Measurements from ENCODE around the gene TSC22D2.
A peak's percentile ranks its signal among the peaks of the same experiment; 100 is the strongest.

TSC22D2 gene

DNA sequence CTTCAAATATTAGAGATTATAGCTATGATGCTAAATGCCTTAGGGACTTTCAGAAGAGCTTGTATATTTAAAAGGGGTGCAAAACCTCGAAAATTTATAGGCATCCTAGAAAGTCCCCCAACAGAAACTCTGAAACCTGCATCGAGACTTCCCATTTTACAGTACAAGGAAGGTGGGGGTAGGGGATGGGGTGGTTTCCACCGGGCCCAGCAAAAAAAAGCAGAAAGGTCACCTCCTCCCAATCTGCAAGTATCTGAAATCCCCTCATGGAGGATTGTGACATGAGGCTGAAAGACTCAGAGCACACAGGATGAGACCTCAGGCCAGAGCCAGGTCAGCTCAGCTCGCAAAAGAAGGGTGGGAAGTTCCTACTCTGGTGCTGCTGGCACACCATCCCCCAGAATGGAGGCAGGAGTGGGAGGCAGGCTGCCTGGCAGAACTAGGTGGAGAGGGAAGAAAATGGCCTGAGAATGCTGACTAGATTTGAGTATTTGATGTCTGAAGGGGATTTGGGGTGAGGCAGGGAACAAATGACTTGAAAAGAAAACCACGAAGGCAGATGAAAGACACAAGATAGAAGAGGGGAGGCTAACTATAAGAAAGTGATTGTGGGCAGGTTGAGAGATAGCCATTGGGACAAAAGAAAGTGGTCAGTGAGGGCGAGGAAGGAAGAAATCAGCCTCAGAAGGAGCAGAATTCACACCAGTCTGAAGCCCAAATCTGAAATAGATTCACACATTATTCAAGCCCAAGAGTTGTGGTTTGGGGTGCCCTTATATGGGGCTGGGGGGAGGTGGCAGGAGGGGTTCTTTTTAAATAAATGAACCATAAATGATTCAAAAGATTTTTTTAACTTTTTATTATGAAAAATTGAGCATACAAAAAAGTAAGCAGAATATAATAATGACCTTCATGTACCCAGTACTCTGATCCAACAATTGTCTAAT is 22.5 kb upstream of the TSC22D2 start:
- DNase-seq = no peak

DNA sequence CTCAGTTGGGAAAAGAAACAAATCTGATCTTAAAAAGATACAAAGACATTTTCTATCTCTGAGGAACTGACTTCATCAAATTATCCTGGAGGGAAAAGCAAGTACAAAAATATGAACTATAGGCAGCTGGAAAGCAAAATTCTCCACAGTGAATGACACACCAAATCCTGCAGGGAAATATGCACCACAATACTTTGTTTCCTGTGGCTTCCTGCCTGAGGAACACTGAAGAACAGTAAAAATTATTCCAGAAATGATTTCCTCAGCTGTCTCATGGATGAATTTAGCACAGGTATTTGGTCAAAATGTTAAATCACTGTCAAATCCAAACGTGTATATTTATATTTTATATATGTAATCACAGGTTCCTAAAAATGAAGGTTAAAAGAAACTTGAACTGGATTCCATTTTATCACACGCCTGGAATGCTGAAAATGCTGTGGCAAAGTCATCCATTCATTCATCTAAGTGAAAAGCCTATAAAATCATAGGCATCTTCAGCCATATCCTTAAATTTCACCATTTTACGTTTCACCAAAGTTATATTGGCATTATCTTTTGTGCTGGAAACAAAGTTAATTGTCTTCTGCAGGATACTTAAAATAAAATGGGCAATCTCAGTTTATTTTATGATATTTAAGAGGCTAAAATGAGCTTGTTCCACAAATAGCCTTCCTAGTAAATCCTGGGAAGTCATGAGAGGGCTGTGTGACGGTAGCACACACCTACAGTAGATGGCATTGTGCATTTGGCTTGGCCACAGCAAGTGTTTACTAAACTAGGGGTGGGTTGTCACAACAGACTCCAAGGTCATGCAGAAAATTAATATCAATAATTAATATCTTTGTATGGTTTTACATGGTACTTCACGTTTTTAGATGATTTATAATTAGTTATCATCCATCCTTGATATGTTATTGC is 19.3 kb upstream of the TSC22D2 start:
- no peak for DNase-seq

DNA sequence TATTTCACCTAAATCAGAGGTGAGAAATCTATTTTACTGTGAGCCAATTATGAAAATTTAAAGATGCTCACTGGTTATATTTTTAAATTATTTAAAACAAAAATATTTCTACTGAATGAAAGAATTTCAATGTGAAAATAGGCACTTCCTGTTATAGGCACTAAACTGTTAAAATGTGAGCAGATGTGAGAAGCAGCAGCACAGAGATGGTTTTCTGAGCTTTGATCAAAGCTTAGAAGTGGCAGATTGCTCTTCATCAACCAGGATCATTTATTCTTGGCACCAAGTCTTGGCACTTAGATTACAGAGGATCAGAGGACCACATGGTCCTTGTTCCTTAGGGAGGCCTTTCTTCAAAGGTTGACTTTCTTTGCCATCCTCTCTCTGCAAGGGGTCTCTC is 18.0 kb upstream of the TSC22D2 start:
- no peak for DNase-seq

DNA sequence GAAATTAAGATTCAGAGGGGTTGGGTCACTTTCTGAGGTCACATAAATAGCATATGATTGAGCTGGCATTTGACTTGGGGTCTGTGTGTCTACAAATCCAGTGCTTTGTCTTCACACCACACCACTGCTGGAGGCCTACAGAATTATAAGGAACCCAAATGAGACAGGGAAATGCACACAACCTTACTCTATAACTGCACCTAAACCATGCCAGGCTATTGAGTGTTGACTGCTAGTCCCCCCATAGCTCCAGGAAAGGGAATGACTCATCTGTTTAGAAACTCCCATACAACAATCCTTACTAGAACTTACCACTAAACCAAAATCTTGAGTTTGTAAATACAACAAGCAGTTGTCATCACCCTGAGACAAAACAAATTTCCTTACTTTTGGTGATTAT is 16.9 kb upstream of the TSC22D2 start:
- no peak for DNase-seq

DNA sequence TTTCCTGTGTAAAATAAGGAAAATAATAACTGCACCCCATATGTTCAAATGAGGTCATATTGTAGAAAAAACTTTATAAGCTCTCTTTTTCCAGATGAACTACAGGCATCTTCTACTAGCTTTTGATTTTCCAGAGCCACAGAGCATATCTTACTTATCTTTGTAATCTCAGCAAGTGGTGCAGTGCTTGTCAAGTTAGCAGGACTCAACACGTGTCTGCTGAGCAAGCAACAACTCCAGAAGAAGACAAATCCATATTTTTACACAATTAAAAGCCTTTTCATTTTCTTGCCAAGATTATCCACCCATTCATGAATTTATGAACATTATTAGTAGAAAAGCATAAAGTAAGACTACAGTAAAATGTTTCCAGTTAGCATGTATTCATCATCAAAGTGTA is 14.4 kb upstream of the TSC22D2 start:
- DNase-seq = no peak

DNA sequence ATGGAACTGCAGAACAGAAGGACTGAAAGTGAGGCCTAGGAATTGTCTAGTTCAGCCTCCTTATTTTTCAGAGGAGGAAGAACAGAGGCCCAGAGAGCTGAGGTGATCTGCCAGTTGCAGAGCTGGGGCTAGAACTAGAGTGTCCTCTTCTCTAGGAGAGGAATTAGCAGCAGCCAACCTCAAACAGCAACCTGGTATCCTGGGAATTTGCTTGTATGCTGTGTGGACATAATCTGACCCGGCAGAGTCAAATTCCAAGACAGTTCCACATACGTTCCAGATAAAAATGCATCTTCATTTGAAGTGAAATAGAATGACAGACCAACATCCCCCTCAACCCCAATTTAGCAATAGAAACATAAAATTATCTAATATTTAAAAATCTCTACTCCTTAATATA is 13.5 kb upstream of the TSC22D2 start:
- no peak for DNase-seq

DNA sequence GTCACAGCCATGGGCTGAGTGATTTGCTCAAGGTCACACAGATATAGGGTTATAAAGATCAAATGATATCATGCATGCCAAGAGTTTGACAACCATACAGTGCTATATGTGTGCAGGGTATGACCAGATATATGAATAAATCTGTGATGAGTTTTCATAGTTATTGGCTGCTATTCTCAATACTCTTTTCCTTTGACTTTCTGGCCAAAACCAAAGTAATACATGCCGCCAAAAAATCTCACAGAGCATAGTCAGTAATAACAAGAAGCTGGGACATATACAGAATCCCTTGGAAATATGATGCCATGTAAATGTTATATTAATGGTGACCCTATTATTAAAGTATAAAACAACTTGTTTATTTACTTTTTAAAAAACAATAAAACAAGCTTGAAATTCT is 11.6 kb upstream of the TSC22D2 start:
- no peak for DNase-seq

DNA sequence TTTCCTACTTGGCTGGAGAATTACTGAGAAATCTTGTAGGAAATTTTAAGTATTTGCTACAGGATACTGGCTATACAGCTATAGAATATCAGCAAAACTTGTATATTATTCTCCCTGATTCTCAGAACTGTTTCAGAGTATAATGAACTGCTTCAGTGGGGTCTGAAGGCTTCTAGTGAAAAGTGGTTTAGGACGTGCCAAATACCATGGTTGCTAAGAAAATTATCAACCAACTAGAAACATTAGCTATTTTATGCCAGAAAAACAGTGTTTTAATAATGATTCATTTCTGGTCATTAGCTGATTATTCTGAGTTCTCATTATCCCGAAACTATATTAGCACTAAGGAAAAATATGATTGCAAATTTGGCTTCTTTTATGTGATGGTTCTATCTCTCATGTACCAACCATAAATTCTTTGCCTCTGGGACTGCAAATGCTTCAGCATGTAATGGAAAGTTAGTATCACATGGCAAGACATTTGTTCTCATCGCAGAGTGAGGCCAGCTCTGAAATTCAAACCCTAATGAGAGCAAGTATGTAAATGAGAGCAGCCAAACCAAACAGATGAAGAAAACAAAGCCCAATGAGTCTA is 11.0 kb upstream of the TSC22D2 start:
- no peak for DNase-seq

DNA sequence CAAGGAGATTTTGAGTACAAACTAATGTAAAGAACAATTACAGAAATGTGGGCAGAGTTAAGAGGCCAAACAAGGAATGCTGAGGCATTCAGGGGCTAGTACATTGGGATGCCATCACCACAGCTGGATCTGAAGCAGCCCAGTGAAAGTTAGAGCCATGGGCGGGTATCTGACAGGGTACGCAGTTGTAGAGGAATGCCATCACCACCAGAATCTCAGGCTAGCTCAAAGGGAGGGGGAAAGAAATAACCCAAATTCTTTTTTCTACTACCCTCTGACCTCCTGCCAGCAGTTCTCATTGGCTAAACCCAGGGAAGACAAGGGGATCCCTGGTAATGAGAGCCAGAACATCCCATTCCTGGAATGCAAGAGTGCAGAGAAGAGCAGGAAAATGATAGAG is 9.0 kb upstream of the TSC22D2 start:
- DNase-seq = no peak

DNA sequence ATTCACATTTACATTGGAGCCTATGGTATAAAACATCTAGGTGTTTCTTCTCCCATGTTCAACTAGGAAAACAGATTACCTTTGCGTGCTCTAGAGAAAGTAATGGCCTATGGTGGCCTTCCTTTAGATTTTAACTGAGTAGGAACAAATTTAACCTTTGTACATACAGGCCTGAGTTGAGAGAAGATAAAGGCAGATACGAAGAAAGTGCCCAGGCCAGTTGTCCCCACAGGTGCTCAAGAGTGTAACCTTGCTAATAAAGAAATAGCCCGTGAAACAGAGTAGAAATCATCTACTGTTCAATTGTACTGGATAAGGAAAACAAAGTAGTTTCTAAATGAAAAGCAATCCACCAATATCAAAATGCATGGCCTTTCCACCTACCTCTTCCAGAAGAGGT is 6.8 kb upstream of the TSC22D2 start:
- no peak for DNase-seq

DNA sequence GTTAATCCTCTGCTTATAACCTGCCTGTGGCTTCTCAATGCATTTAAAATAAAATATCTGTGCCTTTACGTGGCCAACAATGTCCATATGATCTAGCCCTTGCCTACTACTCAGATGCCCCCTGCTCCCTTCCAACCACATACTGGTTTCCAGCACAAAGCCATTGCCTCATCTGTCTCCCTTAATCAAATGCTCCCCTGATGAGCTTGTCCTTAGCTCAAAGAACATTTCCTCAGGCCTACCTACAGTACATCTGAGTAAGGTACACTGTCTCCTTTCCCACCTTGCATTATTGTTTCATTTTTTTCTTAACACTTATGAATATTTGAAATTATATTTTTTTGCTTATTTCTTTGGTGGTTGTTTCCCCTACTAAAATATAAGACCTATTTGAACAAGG is 5.9 kb upstream of the TSC22D2 start:
- no peak for DNase-seq

DNA sequence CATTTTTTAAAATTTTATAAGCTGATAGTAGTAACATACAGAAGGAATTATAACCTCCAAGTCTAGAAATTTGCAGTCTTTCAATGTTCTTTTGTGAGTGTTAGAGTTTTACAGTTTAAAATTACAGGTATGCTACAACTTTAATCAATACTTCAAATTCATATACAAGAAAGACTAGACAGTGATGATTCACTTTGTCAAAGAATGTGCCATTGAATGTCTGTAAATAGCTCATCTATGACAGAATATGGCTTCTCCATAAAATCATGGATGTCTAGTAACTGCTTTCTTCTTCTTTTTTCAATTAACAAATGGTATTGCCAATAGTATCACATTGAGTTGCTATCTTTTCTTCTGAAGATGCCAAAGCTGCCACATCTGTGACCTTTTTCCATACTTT is 4.1 kb upstream of the TSC22D2 start:
- no peak for DNase-seq

DNA sequence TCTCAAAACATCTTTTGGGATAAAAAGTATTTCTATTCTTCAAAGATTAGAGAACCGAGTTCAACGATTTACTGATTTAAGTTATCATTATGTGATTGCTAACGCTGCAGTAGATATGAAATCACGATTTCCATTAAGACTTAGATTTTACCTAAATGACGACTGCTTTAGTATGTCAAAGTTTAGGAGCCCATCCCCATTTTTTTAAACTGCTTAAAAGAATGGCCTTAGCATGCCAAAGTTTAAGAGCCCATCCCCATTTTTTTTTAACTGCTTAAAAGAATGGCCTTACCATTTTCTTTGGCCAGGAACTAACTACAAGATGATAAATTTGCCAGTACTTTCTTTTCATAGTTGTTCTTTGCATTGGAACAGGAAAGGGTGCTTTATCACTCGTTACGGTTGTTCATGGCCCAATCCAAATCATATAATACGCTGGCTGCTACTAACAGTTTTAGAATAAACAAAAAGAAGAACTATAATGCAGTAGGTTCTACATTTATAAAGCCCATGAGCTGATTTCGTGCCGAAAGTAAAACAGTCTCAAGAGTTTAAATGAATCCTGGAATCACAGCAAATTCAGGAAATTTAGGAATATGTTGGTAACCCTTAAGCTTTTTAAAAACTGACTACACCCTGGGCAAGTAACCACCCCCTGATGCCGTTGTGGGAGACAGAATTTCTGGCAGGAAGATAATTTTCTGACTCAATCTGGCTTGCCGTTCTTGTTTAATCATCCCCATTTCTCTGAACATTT is 869 bp upstream of the TSC22D2 start:
- DNase-seq = peak in 1 of 5 experiments; percentile 7

DNA sequence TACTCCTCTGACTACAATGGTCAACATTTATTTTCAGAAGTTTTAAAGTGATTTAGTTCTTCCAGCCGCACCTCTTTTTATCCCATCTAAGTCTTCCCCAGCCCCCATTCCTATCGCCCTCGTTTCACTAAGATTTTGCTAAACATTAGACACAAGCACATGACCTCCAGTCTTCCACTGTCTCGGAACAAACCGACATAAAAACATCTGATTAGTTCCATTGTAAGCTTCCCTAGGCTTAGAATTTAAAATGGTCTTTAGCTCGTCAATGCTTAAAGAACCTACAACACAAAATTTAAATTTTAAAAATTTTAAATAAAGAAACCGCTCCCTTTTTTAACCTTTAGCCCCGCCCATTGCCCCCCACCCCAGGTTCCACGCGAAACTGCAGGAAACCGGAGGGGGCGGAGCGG is 284 bp upstream of the TSC22D2 start:
- DNase-seq = no peak

DNA sequence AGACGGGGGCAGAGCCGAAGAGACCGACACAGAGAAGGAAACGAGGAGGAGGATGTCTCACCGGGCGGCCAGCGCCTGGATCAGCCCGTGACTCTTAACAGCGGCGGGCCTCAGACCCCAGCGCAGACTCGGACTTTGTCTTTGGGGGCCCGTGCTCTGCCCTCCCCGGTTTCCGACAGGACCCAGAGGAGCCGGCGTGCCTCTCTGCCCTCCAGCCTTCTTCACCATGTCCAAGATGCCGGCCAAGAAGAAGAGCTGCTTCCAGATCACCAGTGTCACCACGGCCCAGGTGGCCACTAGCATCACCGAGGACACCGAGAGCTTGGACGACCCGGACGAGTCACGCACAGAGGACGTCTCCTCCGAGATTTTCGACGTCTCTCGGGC is 1.0 kb downstream of the TSC22D2 start:
- DNase-seq = no peak

DNA sequence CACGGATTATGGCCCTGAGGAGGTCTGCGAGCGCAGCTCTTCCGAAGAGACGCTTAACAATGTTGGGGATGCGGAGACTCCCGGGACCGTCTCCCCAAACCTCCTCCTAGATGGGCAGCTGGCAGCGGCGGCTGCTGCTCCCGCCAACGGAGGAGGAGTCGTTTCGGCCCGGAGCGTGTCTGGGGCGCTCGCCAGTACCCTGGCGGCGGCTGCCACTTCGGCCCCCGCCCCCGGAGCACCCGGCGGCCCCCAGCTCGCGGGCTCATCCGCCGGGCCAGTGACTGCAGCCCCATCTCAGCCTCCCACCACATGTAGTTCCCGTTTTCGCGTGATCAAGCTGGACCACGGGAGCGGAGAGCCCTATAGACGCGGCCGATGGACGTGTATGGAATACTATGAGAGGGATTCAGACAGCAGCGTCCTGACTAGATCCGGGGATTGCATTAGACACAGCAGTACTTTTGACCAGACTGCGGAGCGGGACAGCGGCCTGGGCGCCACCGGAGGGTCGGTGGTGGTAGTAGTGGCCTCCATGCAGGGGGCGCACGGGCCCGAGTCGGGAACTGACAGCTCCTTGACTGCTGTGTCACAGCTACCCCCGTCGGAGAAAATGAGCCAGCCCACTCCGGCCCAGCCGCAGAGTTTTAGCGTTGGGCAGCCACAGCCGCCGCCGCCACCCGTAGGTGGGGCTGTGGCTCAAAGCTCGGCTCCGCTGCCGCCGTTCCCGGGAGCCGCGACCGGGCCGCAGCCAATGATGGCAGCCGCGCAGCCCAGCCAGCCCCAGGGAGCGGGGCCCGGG is 1.6 kb downstream of the TSC22D2 start:
- DNase-seq = peak; percentile 32 to 72 (median 55)

DNA sequence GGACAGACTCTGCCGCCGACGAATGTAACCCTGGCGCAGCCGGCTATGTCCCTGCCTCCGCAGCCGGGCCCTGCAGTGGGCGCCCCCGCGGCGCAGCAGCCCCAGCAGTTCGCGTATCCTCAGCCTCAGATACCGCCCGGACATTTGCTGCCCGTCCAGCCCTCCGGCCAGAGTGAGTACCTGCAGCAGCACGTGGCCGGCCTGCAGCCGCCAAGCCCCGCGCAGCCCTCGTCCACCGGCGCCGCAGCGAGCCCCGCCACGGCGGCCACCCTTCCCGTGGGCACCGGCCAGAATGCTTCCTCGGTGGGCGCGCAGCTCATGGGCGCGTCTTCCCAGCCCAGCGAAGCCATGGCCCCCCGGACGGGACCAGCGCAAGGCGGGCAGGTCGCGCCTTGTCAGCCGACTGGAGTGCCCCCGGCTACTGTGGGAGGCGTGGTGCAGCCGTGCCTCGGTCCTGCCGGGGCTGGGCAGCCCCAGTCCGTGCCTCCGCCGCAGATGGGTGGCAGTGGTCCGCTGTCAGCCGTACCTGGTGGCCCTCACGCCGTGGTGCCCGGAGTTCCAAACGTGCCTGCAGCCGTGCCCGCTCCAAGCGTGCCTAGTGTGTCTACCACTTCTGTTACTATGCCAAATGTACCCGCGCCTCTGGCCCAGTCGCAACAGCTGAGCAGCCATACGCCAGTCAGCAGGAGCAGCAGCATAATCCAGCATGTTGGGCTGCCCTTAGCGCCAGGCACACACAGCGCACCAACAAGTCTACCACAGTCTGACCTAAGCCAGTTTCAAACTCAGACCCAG is 2.4 kb downstream of the TSC22D2 start:
- DNase-seq = peak in 3 of 5 experiments; percentile 7 to 55 (median 15)

DNA sequence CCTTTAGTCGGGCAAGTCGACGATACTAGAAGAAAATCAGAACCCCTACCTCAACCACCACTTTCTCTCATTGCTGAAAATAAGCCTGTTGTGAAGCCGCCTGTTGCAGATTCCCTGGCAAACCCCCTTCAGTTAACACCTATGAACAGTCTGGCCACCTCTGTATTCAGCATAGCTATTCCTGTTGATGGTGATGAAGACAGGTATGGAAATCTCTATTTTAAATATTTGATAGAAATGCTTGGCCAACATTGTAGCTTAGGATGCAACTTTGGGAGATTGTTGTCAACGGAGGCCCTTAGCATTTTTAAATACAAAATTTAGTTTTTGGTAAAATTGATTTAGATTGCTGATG is 3.0 kb downstream of the TSC22D2 start:
- DNase-seq = no peak

DNA sequence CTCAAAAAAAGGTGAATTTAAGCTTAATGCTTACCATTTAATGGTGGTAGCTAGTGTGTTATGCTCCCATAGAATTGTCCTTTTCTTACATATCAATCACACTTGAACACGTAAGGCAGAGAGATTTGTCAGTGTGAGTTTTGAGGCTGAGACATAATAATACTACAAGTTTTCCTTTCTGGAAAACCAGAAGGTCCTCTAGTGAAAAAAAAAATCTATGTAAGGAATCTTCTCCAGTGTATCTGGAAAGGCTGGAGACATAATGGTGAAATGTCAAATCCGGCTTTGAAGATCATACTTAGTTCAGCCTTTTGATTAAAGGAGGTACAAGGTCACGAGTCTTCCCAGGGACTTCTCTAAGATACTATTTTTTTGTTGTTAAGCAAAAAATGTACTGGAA is 3.4 kb downstream of the TSC22D2 start:
- no peak for DNase-seq

DNA sequence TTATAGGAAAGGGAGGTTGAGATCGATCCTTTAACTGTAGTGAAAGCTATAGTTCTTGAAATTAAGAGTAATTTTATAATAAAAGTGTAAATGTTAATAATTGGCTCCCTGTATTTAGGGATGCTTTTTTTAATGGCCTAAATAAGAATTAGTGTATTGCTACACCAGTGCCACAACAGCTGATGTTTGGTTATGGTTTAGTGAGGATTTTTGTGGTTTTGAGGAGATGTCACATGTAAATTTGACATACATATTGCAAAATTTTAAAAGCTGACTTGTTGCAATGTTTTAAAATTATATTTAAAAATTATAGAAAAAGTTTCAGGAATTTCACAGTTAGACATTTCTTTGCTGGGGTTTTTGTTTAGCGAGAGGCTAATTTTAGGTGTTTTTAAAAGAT is 3.9 kb downstream of the TSC22D2 start:
- peak in 1 of 5 experiments; percentile 24 for DNase-seq
